DMS153 treated with DMSO at 0.1 percent for 48 hours (cell line): ENCODE measurements around the gene SNX33.
A peak's percentile ranks its signal among the peaks of the same experiment; 100 is the strongest.
"Not testable (repeated sequence)": the region's sequence is repeated elsewhere in the genome, so short reads cannot be mapped to it uniquely, and the experiment has no call there.

Experiments used
- DNase-seq: peaks from one replicate; lab custom pipeline; 2025; ENCODE audit not compliant: unreplicated experiment; lab: John Stamatoyannopoulos, UW

The SNX33 gene, protein sequence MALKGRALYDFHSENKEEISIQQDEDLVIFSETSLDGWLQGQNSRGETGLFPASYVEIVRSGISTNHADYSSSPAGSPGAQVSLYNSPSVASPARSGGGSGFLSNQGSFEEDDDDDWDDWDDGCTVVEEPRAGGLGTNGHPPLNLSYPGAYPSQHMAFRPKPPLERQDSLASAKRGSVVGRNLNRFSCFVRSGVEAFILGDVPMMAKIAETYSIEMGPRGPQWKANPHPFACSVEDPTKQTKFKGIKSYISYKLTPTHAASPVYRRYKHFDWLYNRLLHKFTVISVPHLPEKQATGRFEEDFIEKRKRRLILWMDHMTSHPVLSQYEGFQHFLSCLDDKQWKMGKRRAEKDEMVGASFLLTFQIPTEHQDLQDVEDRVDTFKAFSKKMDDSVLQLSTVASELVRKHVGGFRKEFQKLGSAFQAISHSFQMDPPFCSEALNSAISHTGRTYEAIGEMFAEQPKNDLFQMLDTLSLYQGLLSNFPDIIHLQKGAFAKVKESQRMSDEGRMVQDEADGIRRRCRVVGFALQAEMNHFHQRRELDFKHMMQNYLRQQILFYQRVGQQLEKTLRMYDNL

DNA sequence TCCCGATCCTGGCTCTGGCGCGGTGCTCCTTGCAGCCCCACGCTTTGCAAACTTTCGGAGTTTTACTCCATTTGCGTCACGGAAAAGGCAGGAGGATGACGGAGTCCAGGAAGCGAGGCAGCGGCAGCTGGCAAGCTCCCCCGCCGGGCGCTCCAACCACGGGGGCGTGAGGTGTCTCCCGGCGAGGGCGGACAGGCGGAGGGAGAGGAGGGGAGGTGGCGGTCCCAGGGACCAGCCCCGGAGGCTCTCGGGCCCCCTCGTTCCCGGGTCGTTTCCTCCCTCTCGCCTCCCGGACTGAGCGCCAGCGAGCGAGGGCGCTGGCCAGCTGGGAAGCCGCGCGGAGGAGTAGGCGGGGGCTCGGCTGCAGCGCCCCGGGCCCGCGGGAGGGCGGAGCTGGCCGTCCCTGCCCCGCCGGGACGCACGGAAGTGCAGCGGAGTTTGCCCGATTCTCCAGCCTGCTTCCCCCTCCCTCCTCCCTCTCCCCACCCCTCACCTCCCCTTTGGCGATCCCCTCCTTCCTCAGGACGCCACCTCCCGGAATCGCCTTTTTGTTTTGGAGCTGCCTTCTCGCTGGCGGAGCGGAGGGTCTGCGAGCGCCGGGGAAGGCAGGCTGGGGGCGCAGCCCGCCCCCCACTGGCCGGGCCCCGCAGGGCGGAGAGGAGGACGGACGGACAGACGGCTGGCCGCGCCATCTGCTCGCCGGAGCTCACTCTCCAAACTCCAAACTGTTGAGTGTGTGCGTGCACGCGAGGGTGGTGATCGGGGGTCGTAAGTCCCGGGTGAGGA is at the start of gene SNX33:
Gene SNX33 (plus strand): TSS at position 543 of the 786 bp plus-strand sequence. CDS start 1,191 bp downstream, outside the sequence.
- no peak for DNase-seq

DNA sequence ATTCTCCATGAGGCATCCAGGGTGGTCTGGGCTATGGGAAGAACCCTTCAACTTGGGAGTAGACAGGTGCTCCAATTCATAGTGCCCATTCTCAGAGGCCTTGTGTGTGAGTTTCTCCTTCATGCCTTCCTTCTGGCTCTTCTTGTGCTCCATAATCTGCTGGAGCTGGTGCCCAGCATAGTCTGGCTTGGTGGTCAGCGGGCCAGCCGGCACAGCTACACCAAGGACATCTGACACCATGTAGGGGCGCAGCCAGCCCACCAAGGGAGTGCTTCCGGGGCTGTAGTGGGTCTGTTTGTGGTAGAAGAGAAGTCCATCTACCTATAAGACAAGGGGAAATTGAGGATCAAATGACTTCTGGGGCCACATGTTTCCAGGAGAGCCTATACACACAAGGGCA is 49.4 kb upstream of the SNX33 start:
- DNase-seq, result no peak

DNA sequence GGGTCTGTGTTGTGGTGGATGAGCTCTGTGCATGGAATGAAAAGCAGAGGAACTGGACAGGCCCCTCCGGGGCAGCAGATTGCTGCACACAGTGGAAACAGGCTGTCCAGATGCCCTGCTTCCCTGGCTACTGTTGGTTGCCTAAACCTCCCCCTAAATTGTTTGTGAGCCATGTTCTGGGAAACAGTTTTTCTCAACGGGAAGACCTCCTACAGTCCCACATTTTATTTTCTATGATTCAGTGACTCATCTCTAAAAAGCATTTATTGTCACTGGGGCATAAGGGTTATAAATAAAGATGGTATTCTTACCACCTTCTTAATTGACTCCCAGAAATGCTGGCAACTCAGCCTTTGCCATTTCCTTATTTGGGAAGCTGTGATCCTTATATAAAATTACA is 48.3 kb upstream of the SNX33 start:
- no peak for DNase-seq

DNA sequence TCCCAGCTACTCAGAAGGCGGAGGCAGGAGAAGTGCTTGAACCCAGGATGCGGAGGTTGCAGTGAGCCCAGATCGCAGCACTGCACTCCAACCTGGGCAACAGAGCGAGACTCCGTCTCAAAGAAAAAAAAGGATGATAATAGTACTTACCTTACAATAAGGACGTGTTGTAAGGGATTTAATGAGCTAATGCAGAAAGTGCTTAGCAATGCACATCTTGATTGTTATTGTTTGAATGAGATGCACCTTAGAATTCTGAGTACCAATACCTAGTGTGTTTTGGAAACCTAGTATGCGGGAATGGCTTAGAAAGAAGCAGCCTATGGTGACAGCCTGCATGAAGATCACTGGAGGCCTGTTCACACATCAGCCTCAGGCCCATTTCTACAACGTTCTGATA is 41.7 kb upstream of the SNX33 start:
- no peak for DNase-seq

DNA sequence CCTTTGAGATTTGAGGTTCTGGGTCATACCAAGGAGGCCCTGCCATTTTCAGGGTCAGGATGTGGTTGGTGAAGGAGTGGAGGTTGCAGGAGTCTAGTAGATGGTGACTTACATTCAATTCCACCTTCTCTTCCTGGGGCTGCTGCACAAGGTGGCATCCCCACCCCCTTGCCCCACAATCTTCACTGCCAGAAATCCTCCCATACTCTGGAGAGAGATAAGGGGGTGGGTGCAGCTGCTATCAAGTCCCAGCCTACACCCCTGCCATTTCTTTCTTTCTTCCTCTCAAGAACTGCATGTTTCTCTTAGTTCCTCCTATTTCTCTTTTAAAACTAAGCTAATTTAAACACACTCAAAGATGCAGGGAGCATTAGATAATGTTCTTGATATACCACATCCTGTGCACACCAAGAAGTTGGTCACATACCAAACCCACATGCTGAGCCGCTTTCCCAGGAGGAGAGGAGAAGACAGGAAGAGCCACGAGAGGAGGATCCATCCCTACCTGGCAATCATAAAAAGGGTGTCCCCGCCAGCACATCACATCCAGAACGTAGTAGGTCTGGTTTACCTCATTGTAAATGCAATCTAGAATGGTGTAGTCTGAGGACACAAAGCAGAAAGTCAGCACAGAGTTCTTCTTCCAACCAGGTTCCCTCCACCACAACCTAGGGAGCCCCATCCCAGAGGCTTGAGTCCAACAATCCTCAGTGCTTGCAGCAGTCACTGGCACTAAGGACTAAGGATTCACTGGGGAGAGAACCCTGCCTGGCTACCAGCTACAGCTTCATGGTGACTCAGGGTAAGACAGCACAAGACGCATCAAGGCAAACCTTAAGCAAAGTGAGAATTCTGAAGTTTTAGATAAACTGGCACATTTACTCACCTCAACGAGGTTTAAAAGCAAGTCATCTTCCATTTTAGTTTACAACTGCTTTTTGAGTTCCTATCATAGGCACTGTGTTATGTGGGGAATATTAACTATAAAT is 40.7 kb upstream of the SNX33 start:
- DNase-seq, result no peak

DNA sequence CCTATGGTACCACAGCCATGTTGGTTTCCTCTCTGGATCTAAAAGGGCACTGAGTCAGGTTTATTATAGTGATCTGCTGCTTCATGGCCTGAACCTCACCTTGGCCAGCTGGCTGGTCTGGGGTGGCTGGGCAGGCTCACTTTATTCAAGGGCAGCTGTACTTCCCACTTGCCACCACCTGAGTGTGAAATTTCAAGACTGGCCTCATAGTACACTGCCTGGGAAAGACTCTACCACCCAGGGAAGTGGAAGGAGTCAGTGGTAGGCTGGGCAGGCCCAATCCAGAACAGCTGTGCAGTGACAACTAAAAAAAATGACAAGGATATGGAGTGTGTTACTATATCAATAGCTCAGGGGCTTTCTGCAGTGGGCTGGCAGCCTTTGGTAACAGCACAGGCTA is 30.9 kb upstream of the SNX33 start:
- DNase-seq, result no peak

DNA sequence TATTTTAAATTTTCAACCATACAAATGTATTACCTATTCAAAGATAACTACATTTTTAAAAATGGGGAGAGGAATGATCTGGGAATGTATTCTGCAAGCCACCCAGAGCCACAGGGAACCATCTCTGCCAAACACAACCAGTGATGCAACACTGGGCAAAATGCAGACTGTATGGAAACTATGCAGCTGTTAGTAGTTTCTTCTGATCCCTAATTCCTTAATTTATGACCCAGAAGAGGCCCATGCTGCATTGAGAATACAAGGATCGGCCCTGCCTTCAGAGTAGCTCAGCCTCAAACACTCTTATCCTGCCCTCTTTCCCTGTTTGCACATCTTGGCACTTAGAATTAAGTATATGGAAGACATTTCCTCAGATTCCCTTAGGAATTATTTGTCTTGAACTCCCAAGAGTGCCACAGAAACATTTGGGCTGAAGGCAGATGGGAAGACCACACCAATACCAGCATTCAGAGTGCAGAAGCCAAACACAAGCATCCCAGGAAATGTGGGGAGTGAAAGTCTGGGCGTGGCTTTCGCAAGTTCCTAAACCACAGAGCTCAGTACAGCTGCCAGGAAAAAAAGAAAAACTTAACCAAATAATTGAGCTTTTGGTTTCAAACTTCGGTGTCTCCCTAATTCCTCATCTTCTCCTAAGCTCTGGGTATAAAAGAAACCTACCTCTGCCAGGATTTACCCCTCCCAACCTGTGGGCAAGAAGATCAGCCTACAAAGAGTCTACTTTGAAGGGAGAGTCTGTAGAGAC is 27.5 kb upstream of the SNX33 start:
- no peak for DNase-seq

DNA sequence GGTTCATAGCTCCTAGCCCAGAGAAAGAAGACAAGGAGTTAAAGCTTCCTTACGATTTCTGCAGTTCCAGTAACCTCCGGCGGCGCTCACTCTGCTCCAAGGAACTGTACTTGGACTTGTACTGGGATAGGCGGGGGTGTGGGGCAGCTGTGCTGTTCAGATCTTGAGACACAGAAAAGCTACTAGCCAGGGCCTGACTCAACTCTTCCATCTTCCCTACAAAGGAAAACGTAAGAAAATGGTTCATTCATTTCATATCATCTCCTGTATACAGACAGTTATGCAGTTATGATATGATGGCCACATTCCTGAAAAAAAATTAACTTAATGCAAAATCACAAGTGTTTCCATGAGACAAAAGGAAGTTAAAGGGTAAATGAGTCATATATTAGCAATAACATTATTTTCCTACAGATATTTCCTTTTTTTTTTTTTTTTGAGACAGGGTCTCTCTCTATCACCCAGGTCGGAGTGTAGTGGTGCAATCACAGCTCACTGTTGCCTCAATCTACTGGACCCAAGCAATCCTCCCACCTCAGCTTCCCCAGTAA is 26.8 kb upstream of the SNX33 start:
- DNase-seq, result no peak

DNA sequence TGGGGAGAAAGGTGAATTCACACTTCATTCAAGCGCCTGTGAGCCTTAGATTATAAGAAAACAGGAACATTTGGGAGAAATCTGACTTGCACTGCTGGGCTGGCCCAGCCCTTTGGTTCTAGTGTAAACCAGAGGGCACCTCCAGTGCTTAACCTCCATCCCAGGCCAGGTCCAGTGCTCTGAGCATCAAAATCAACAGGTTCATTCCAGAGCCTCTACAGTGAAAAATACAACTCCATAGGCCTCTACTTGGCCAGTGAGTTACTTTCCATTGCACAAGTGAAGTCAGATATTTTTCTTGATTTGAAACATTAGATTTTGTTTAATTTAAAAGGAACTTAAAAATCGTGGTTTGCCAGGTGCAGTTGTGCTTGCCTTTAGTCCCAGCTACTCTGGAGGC is 25.2 kb upstream of the SNX33 start:
- DNase-seq, result no peak

DNA sequence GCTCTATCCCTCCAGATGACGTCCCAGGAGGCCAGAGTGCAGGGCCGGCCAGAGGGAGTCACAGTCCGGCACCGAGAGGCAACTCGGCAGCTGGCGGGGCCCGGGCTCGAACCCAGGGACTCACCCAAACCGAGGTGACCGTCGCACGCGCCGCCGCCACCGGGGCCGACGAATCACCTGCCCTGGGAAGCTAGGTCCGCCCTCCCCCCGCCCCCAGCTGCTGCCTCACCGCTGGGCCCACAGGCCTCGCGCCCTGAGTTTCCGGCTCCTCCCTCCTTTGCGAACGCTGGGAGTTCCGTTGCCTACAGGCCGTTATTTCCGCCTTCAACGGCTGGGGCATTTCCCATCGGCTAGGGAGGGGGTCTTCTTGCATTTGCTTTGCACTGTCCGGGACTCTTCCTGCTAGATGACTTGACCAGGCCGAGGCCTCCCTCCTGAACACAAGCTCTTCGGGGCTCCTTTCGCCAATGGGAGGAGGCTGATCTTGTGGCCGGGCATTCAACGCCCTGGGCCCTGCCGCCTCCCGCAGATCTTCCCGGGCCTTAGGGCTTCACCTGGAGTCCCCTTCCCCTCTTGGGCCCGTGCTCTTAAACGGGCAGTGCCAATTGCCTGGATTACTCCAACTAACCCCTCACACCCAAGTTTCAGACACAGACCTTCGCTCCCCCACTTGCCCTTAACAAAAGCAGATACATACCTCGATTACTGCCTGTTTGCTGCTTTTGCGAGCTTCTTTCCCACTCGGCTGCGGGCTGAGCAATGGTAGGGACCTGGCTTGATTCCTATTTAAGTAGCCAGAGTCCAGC is 22.0 kb upstream of the SNX33 start, which contains the start of gene SNUPN:
Gene SNUPN (minus strand): TSS at position 184 of the 806 bp plus-strand sequence. CDS start 4,674 bp downstream, outside the sequence.
- peak; percentile 27 for DNase-seq

DNA sequence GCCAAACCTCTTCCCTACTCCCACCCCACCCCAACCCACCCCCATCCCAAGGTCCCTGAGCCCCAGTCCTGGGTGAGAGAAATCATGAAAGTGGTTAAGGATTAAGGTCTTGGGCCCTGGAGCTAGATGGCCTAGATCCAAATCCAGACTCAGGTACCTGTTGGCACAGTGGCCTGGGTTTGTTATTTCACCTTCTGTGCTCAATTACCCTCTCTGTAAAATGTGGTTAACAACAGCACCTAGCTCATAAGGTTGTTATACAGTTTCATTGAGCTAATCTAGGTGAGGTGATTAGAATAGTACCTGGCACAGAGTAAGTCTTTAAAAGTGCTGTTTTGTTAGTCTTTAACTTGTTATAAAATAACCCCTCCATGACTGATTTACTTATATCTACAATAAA is 15.8 kb upstream of the SNX33 start:
- no peak for DNase-seq

DNA sequence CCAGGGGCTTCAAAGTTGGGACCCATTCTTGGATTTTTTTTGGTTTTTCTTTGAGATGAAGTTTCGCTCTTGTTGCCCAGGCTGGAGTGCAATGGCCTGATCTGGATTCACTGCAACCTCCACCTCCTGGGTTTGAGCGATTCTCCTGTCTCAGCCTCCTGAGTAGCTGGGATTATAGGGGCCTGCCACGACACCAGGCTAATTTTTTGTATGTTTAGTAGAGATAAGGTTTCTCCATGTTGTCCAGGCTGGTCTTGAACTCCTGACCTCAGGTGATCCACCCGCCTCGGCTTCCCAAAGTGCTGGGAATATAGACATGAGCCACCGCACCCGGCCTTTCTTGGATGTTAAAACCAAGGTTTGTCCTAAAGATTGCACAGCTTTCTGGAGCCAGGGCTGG is 13.8 kb upstream of the SNX33 start:
- DNase-seq, result not testable (repeated sequence)

DNA sequence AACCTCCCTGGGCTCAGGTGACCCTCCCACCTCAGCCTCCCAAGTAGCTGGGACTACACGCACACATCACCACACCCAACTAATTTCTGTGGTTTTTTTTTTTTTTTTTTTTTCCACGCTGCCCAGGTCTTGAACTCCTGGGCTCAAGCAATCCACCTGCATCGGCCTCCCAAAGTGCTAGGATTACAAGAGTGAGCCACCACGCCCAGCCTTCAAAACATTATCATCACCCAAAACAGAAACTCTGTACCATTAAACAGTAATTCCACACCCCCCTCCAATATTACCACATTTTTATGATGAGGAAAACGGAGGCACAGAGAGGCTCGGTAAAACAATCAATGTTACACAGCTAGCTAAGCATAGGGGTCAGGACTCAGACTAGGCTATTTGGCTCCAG is 11.7 kb upstream of the SNX33 start:
- no peak for DNase-seq

DNA sequence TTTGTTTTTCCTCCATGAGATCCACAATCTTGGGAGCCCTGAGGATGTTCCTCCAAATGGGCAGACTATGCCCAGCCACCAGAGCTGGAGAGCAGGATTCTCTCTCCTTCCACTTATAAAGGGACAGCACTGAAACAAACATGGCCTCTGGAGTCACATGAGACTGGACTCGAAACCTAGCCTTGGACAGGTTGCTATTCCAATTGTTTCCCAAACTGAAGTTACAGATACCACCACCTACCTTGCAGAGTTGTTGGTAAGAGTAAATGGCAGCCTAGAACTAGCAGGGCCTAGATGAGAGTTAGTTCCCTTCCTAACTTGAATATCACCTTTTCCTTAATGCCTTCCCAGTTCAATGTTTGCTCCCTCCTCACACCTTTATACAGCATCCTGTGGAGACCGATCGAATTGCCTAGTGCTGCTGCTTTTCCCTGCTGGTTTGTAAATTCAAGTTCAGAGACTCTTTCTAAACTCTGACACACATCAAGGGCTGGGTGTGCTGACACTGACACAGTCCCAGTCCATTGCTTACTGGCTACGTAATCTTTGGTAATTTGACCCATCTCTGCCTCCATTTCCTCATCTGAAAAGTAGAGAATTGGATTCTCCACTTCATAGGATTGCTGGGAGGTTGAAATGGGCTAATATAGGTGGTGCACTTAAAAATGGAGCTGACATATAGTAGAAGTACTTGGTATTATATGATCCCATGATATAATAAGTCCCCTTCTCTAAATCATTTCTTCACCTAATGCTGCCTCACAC is 10.3 kb upstream of the SNX33 start:
- DNase-seq, result no peak

DNA sequence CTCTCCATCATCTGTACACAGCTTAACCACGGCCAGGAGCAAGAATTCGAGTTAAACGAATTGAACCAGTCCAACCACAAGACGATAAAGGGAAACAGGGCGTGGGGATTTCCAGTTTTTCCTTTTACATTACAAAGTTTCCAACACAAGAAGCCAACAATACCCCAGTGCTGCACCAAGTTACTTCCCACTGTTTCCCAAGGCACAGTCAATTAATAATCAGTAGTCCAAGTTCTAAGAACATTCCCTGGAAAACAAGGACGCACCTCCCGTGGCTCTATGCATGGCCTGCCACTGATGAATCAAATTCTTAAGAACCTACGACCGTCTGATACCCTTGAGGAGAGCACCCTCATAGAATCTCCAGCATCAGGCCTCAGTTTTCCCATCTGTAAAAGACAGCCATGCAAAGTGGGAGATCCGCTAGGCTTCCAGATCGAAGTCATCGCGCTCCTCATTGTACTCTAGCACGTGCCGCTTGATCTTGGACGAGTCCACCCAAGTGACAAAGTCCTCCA is 8.5 kb upstream of the SNX33 start:
- DNase-seq, result no peak

DNA sequence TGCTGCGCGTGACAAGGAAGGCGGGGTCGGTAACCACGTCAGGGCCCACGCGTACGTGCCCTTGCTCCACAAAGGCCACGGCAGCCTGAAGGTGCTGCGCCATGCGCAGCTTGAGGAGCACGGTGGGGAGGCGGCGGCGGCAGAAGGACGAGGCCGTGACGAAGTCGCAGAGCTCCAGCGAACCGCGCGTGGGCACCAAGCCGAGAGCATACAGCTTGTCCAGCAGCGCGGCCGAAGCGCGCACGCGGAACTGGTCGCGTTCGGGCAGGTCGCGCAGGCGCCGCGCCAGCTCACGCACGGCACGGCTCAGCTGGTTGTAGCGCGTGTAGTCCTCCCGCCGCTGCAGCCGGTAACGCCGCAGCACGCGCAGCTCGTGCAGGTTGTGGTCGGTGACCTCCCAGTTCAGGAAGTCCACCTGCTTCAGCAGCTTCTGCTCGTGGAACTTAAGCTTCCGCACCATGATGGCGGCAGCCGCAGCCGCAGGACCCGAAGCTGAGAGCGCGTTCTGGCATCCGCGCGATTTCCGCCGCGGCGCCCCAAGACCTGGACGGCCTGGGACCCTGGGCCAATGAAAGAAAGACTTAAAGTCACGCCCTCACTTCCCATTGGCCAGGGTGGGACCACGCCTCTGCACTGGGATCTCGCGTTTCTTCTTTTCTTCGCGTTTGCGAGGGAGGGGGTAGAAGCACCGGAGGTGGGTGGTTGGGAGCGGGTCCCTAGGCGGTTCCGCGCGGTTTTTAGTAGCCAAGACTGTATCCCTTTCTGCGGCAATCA is 7.8 kb upstream of the SNX33 start, which contains the start of gene IMP3:
Gene IMP3 (minus strand): TSS at position 516 of the 774 bp plus-strand sequence. CDS start 56 bp downstream, at position 460.
- peak; percentile 60 for DNase-seq
